ENCODE data around the gene GCC1. TPM values are rescaled to one million over a fixed set of nuclear protein-coding genes. Genes with fewer than 3 reads are reported as not detected.

GCC1 gene
- total and polyA plus RNA-seq, 12 donors: 1.9 to 19.5 (median 16.4) TPM

- no peak overlapping the region for H3K27ac ChIP-seq
- no peaks in the 10 kb centered on the region for H3K4me1 ChIP-seq (replicated peaks in 1 of 2)
- no peaks in the 10 kb centered on the region for H3K36me3 ChIP-seq (replicated peaks in 1 of 2)
- no peak overlapping the region for H3K4me3 ChIP-seq
- no peak for TF ChIP-seq POLR2A (IDR thresholded peaks at IDR 0.05)
- TF ChIP-seq CTCF (IDR thresholded peaks at IDR 0.05): no peak
- peaks cover 7% of the 10 kb centered on the region for H3K27me3 ChIP-seq
- intact Hi-C loops (cut with DNase I): no loop called here
- H3K9me3 ChIP-seq (replicated peaks in 1 of 3): no peaks in the 10 kb centered on the region
- WGBS, 4 donors: 5 to 14% (median 8%) methylated on average over 11 to 16 of the region's 16 CpGs
- no peak for DNase-seq
Measured at GRCh38 chr7:127536741-127537140, 48.7 kb downstream of the GCC1 start.

GRCh38 chr7:127536394-127536691, 49.1 kb downstream of the GCC1 start:
- no peaks in the 10 kb centered on the region for H3K36me3 ChIP-seq (replicated peaks in 1 of 2)
- intact Hi-C loops (cut with DNase I): no loop called here
- H3K4me1 ChIP-seq (replicated peaks in 1 of 2): no peaks in the 10 kb centered on the region
- no peak overlapping the region for H3K27ac ChIP-seq
- DNase-seq: no peak
- no peaks in the 10 kb centered on the region for H3K9me3 ChIP-seq (replicated peaks in 1 of 3)
- no peak for TF ChIP-seq POLR2A (IDR thresholded peaks at IDR 0.05)
- no peak for TF ChIP-seq CTCF (IDR thresholded peaks at IDR 0.05)
- H3K27me3 ChIP-seq: peaks cover 7% of the 10 kb centered on the region
- 50 to 73% (median 57%) methylated on average over 2 of the region's 2 CpGs for WGBS, 4 donors
- no peak overlapping the region for H3K4me3 ChIP-seq

GRCh38 chr7:127535546-127536393, 49.6 kb downstream of the GCC1 start:
- no peak overlapping the region for H3K4me3 ChIP-seq
- DNase-seq: no peak
- H3K36me3 ChIP-seq (replicated peaks in 1 of 2): no peaks in the 10 kb centered on the region
- no peak overlapping the region for H3K27ac ChIP-seq
- H3K9me3 ChIP-seq (replicated peaks in 1 of 3): no peaks in the 10 kb centered on the region
- peaks cover 7% of the 10 kb centered on the region for H3K27me3 ChIP-seq
- TF ChIP-seq POLR2A (IDR thresholded peaks at IDR 0.05) (no peak), CTCF (IDR thresholded peaks at IDR 0.05) (no peak)
- H3K4me1 ChIP-seq (replicated peaks in 1 of 2): no peaks in the 10 kb centered on the region
- intact Hi-C loops (cut with DNase I): no loop called here
- 83 to 90% (median 86%) methylated on average over 11 of the region's 11 CpGs for WGBS, 4 donors

- Histone ChIP-seq H3K27ac (no peak overlapping the region), H3K27me3 (peaks cover 7% of the 10 kb centered on the region), H3K4me3 (no peak overlapping the region), H3K4me1 (replicated peaks in 1 of 2) (no peaks in the 10 kb centered on the region), H3K9me3 (replicated peaks in 1 of 3) (no peaks in the 10 kb centered on the region), H3K36me3 (replicated peaks in 1 of 2) (no peaks in the 10 kb centered on the region)
- intact Hi-C loops (cut with DNase I): no loop called here
- no peak for TF ChIP-seq POLR2A (IDR thresholded peaks at IDR 0.05)
- TF ChIP-seq CTCF (IDR thresholded peaks at IDR 0.05): no peak
- no peak for DNase-seq
- WGBS, 4 donors: 19 to 36% (median 27%) methylated on average over 4 to 5 of the region's 5 CpGs
Measured at GRCh38 chr7:127534636-127535035, 50.8 kb downstream of the GCC1 start.

Data from adrenal gland (tissue), 12 donors.